T-helper 2 cell (primary cell): ENCODE results near the gene LOXHD1.

Experiments
- DNase-seq, 5 experiments: peaks; one replicate each; pipeline versions ENCODE4 v3.0.0 to v3.0.0-alpha.2; 2012 to 2022

LOXHD1 gene

DNA sequence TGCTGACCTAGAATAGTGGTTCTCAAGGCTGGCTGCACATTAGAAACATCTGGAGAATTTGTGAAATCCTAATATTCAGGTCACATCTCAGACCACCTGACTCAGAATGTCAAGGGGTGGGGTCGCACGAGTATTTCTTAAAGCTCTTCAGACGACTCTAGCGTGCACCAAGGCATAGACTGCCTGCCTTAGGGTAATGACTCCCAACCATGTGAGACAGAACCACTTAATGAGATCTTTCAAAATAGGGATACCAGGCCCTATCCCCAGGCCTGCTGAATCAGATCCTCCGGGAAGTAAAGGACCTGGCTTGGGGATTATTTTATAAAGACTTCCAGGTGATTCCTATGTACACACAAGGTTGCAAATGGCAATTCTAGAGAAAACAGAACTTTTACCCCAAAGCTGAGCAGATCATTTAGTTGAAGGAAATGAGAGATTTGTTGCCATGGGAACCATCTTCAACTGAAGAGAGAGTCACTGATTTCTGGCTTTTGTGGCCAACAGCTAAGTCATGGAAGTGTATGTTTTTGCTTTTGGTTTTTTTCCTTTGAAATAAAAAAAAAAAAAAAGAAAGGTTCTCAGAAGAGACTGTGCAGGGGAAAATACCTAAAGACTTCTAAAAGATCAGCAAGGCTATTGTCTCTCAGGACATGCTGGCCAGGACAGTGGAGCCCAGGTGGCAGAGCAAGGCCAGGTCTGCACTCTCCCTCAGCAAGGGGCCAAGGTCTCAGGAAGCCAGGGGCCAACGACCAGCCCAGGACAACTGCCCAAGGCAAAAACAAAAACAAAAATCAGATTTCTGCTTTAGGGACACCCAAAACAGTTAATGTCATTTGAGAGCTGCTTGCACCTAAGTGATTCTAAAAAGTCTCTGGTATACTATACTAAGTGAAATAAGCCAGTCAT, 15.3 kb upstream of the LOXHD1 start:
- peak in 1 of 5 experiments; percentile 92 for DNase-seq

DNA sequence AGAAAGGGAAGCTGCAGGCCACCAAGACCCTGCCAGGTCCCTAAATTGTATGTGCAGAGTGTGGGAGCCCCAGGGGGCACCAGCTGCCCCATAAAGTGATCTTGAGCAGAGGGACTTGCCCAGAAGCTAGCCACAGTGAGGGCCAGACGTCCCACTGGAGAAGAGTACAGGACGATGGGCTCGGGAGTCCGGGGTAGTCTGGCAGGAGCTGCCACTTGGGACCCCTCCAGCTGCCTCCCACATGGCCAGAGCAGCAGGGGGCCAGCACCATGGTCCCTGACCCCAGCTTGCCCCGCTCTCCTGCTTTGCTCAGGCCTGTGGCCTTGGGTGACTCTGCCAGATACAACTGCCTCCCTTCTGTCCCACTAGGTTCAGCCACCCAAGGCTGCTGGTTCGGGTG, 11.7 kb upstream of the LOXHD1 start:
- DNase-seq: no peak

DNA sequence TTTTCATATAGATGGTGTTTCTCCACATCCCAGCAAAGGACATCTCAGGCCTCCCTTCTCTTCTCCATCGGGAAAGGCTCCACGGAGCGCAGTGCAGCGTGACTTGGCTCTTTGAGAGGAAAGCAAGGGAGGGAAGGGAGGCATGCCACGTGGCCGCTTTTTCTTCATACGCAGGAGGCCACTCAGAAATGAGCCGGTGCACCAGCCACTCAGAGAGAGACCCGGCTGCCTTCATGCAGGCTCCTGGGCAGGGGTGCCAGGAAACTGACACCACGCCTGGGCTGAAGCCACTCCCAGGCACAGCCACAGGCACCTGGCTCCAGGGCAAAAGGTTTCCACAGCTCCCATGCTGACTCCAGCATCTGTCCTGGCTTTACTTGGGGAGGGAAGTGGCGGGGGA, 11.1 kb upstream of the LOXHD1 start:
- DNase-seq: no peak

DNA sequence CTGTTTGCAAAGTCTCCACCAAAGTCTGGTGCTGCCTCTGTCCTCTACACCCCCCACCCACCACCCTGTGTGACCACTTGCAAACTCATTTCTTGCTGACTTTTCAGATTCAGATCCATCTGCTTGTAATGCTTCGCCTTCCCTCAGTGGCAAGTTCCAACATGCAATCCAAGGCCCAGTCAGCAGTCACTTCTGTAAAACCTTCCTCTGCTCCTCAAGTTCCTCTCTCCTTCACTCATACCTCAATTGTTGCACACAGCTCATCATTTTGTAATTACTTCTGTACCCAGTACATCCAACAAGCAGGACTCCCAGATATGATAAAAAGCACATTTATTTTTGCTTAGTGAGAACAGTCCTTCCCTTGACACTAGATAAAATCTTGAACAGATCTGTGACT, 6.5 kb upstream of the LOXHD1 start:
- no peak for DNase-seq

GRCh38 chr18:46660957-46661749, 4.1 kb upstream of the LOXHD1 start:
- DNase-seq: no peak

DNA sequence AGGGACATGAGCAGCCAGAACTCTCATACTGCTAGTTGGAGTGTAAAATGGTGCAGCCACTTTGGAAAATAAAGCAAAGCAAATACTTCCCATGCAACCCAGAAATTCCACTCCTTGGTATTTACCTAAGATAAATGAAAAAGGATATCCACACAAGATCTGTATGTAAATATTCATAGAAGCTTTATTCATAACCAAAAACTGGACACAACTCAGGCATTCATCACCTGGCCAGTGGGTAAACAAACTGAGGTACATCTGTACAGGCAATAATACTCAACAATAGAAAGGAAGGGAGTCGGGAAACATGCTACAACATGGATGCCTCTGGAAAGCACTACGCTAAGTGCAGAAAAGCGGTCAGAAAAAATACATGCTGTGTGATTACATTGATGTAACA, 2.5 kb upstream of the LOXHD1 start:
- no peak for DNase-seq

GRCh38 chr18:46656326-46657114, 500 bp downstream of the LOXHD1 start:
- no peak for DNase-seq

- DNase-seq: no peak
Measured at GRCh38 chr18:46652372-46652771, 4.6 kb downstream of the LOXHD1 start.

- no peak for DNase-seq
Measured at GRCh38 chr18:46650681-46651080, 6.3 kb downstream of the LOXHD1 start.

DNA sequence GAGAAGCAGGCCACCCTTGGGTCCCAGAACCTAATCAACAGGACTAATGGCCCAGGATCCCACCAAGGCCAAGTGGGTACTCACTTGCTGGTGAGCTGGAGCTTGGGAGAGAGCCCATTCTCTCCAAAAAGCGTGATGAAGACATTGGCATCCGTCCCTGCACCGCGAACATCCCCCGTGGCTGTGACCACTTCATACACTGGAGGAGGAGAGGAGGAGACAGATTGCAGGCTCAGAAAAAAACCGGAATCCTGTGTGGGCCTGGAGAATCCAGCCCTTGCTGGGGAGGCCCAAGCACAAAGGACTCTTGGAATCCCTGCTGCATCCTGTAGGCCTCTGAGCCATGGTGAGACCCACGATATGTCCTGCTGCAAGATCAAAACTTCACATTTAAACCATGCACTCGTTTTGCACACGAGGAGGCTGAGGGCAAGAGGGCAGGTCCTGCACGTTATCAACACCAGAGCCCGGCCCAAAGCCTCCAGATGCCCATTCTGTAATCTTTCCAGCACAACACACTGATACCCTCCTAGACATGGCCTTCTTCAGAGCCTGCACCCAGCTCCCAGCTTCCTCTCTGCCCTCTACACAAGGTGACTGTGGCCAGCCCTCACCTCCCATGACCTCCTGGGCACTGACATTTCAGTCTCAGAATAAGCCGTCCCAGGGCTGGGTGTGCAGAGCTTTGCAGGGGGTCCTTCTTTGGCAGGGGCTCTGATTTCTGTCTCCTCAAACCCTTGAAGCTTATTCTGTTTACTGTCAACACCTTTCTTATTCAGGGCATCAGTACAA, 7.8 kb downstream of the LOXHD1 start:
- no peak for DNase-seq

GRCh38 chr18:46646468-46646867, 10.6 kb downstream of the LOXHD1 start:
- no peak for DNase-seq

- DNase-seq: no peak
Measured at GRCh38 chr18:46642561-46642960, 14.5 kb downstream of the LOXHD1 start.

- no peak for DNase-seq
Measured at GRCh38 chr18:46641917-46642316, 15.1 kb downstream of the LOXHD1 start.

- DNase-seq: no peak
Measured at GRCh38 chr18:46639386-46639785, 17.6 kb downstream of the LOXHD1 start.

DNA sequence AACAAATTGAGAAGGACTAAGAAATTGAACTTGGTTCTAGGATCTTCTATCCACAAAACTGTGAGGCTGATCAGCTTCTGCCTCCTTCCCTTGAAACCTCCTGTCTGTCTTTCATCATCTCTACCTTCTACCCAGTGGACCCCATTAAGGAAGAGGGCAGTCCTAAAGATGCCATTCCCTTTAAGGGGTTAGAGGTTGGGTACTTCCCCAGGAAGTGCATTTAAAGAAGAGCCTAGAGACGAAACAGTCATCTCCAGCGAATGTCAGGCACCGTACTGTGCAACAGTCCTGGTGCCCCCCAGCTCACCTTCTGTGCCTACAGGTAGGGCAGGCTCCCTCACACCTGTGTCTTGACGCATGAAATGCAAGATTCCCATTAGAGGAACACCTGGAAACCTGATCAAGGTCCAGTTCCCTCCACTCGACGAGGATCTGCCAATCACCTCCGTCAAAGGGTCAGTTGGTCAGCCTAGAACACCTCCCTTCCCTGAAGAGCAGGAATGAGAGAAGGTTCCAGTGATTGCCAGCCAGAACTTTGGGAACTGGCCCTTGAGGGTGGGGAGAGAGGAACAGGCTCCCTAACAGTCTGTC, 20.9 kb downstream of the LOXHD1 start:
- no peak for DNase-seq

DNA sequence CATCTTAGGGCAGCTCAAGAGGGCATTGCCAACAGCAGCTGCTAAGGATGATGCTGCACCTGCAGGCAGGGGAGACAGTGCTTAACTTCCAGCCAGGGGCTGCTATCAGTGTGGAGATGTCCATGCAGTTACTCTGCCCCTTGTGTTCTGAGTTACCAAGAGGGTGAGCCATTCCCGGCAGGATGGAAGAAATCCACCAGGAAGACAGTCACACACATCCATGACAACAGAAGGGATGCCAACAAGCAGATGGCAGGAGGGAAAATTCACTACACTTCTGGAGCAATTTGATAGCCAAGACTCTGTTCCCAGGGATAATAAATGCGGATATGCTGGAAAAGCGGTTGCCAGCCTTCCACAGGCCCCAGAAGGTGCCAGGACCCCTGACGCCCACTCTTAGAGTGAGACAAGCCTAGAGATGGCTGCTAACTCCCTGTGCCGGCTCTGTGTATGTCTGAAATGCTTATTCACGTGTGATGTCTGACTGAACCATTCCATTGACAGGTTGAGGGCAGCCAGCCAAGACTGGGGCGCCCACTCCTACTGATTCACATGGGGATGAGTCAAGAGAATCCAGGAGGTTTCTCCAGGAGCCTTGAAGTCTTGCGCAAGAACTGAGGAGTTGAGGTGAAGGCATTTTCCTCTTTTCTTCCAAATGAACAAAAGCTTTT, 24.5 kb downstream of the LOXHD1 start:
- no peak for DNase-seq

GRCh38 chr18:46630991-46631390, 26.0 kb downstream of the LOXHD1 start:
- no peak for DNase-seq

GRCh38 chr18:46630160-46630559, 26.9 kb downstream of the LOXHD1 start:
- DNase-seq: peak in 1 of 5 experiments; percentile 56

- DNase-seq: no peak
Measured at GRCh38 chr18:46629361-46629760, 27.7 kb downstream of the LOXHD1 start.

DNA sequence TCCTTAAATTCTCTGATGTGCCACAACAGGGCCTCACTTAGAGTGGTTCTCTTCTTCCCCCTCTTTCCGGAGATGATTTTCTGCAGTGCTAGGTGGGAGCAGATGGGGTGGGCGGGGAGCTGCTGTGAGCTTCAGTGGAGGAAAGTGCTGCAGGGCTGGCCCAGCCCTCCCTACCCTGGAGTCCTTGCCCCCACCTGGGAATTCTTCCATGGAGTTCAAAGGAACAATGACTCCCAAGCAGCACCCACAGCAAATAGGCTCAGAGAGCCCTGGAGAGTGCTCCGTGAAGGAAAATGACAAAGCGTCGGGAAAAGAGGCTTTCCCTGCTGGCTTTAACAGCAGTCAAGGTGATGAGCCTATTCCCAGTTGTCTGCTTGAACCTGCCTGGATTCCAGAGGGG, 28.8 kb downstream of the LOXHD1 start:
- no peak for DNase-seq

GRCh38 chr18:46627136-46627535, 29.9 kb downstream of the LOXHD1 start:
- DNase-seq: no peak
